Brain microvascular endothelial cell (primary cell): Measurements from ENCODE around the gene PRR22.
"Not testable (repeated sequence)": the region's sequence is repeated elsewhere in the genome, so short reads cannot be mapped to it uniquely, and the experiment has no call there.

Source experiments
- DNase-seq: peaks from one replicate; pipeline ENCODE4 v3.0.0-alpha.2; 2020
- H3K27ac ChIP-seq: fragments of 250-450 bp; sonication (Bioruptor Pico); 2 replicates; pipeline ENCODE4 v1.5.1; 2020; ENCODE audit warnings: mild to moderate bottlenecking, moderate library complexity
- H3K27me3 ChIP-seq: fragments of 250-450 bp; sonication (Bioruptor Pico); replicated peaks from 2 replicates; pipeline ENCODE4 v1.5.1; 2020; ENCODE audit warnings: mild to moderate bottlenecking
- H3K36me3 ChIP-seq: fragments of 250-450 bp; sonication (Bioruptor Pico); replicated peaks from 2 replicates; pipeline ENCODE4 v1.5.1; 2020; ENCODE audit warnings: mild to moderate bottlenecking
- H3K4me3 ChIP-seq: 2 replicates; pipeline ENCODE4 v1.5.1; 2011; ENCODE audit warnings: low read depth, mild to moderate bottlenecking, control low read depth, low read length, moderate library complexity
- CTCF ChIP-seq: IDR thresholded peaks from 2 replicates; pipeline ENCODE4 v1.5.1; 2011; ENCODE audit warnings: low read depth, mild to moderate bottlenecking, moderate library complexity, low read length, control low read depth, inconsistent platforms; ENCODE audit errors: missing control alignments
- in situ Hi-C: cut with HindIII; loops from 2 replicates; pipeline ENCODE4 v1.10.0; 2017; ENCODE audit warnings: low sequenced_read_pairs, low pct_ligation_motif_present

Gene PRR22

DNA sequence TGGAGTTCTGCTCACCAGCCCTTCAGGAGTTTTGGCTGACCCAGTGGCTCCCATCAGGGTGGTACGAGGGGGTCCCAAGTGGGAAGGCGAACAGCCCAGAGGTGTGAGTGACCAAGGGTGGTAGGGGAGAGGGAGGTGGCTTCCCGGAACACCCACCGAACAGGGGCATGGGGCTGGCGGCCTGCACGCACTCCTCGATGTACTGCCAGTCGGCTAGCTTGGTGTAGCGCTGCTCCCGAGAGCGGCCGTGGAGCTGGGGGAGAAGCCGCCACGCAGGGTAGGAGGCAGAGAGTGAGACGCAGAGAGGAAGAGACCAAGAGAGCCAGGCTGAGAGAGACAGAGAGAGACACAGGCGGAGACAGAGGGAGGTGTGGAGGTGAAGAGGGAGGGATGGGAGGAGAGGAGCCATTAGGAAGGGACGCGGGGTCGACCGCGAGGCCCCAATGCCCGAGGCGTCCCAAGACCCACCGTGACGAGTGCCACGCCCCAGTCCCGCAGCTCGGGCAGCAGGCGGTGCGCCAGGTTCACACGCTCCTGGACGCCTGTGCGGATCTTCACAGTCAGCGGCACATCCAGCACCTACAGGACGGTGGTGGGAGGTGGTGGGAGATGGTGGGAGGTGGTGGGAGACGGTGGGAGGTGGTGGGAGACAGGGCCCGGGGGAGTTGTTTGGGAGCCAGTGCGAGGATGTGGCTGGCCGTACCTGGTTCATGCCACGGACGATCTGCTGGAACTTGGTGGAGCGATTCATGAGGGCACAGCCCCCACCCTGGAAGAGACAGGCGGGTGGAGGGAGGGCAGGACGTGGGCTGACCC, 2.3 kb upstream of the PRR22 start:
- TF ChIP-seq CTCF: no peak
- no peak overlapping the region for H3K4me3 ChIP-seq
- H3K27me3 ChIP-seq: no peaks in the 10 kb centered on the region
- in situ Hi-C loops: no loop called here
- peaks cover 41% of the 10 kb centered on the region for H3K36me3 ChIP-seq
- H3K27ac ChIP-seq: no peak overlapping the region
- no peak for DNase-seq

- in situ Hi-C loops: no loop called here
- Histone ChIP-seq H3K36me3 (peaks cover 41% of the 10 kb centered on the region), H3K4me3 (no peak overlapping the region), H3K27ac (no peak overlapping the region), H3K27me3 (no peaks in the 10 kb centered on the region)
- TF ChIP-seq CTCF: no peak
- no peak for DNase-seq
Measured at GRCh38 chr19:5785423-5785822, 877 bp upstream of the PRR22 start.

GRCh38 chr19:5782945-5783919, 1.3 kb downstream of the PRR22 start:
- no peak for DNase-seq
- Histone ChIP-seq H3K4me3 (no peak overlapping the region), H3K27ac (no peak overlapping the region), H3K27me3 (no peaks in the 10 kb centered on the region), H3K36me3 (peaks cover 28% of the 10 kb centered on the region)
- no peak for TF ChIP-seq CTCF
- in situ Hi-C loops: no loop called here

- Histone ChIP-seq H3K27me3 (no peaks in the 10 kb centered on the region), H3K4me3 (no peak overlapping the region), H3K36me3 (peaks cover 24% of the 10 kb centered on the region), H3K27ac (no peak overlapping the region)
- no peak for TF ChIP-seq CTCF
- DNase-seq: no peak
- in situ Hi-C loops: no loop called here
Measured at GRCh38 chr19:5782322-5782721, 2.2 kb downstream of the PRR22 start.

- H3K27ac ChIP-seq, DNase-seq, H3K4me3 ChIP-seq, H3K27me3 ChIP-seq, in situ Hi-C loops: not testable (repeated sequence)
- H3K36me3 ChIP-seq: peaks cover 13% of the 10 kb centered on the region
Measured at GRCh38 chr19:5780916-5781315, 3.6 kb downstream of the PRR22 start.

- H3K36me3 ChIP-seq: no peaks in the 10 kb centered on the region
- no peak overlapping the region for H3K27ac ChIP-seq
- no peaks in the 10 kb centered on the region for H3K27me3 ChIP-seq
- in situ Hi-C loops: no loop called here
- H3K4me3 ChIP-seq: no peak overlapping the region
- no peak for TF ChIP-seq CTCF
- DNase-seq: no peak
Measured at GRCh38 chr19:5778402-5778801, 6.1 kb downstream of the PRR22 start.
